ENCODE data around the gene ZBTB4. TPM values are rescaled to one million over a fixed set of nuclear protein-coding genes. Genes with fewer than 3 reads are reported as not detected.

ZBTB4 gene, protein sequence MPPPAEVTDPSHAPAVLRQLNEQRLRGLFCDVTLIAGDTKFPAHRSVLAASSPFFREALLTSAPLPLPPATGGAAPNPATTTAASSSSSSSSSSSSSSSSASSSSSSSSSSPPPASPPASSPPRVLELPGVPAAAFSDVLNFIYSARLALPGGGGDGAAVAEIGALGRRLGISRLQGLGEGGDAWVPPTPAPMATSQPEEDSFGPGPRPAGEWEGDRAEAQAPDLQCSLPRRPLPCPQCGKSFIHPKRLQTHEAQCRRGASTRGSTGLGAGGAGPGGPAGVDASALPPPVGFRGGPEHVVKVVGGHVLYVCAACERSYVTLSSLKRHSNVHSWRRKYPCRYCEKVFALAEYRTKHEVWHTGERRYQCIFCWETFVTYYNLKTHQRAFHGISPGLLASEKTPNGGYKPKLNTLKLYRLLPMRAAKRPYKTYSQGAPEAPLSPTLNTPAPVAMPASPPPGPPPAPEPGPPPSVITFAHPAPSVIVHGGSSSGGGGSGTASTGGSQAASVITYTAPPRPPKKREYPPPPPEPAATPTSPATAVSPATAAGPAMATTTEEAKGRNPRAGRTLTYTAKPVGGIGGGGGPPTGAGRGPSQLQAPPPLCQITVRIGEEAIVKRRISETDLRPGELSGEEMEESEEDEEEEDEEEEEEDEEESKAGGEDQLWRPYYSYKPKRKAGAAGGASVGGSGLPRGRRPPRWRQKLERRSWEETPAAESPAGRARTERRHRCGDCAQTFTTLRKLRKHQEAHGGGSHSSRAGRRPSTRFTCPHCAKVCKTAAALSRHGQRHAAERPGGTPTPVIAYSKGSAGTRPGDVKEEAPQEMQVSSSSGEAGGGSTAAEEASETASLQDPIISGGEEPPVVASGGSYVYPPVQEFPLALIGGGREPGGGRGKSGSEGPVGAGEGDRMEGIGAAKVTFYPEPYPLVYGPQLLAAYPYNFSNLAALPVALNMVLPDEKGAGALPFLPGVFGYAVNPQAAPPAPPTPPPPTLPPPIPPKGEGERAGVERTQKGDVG
- total RNA-seq (2014; rRNA removed; shearing (Covaris generic); ENCODE audit: low replicate concordance), result 5.5 and 7.2 TPM in 2 replicates

GRCh38 chr17:7479213-7480088, at the start of gene ZBTB4:
Gene ZBTB4, minus strand, starts transcription at chr17:7479631. Its CDS starts 12,830 bp downstream, at chr17:7466801.
- peak within 1 kb of the TSS; percentile 84 for H3K4me3 ChIP-seq (ENCODE audit: low read length)
- no peak within 1 kb of the TSS for H3K27ac ChIP-seq (ENCODE audit: low read length)
- H3K9me2 ChIP-seq (replicated peaks; ENCODE audit: insufficient read depth, low read length), result no peaks in the 10 kb centered on the region
- H3K9me3 ChIP-seq (ENCODE audit: low read length), result no peaks in the 10 kb centered on the region
- no peaks in the 10 kb centered on the region for H3K36me3 ChIP-seq (ENCODE audit: insufficient read depth, low read length)
- peak; percentile 70 for DNase-seq
- peaks cover 7% of the 10 kb centered on the region for H3K79me2 ChIP-seq (ENCODE audit: low read length)
- peaks cover 27% of the 10 kb centered on the region for H3K4me1 ChIP-seq (ENCODE audit: low read length)
- H3K9ac ChIP-seq (ENCODE audit: low read length), result peak within 1 kb of the TSS; percentile 88
- peak within 1 kb of the TSS; percentile 78 for H2AFZ ChIP-seq (ENCODE audit: low read length)
- H3K27me3 ChIP-seq (ENCODE audit: low read length), result no peaks in the 10 kb centered on the region
- peaks cover 14% of the 10 kb centered on the region; the same call in 1 of the 2 replicates for H4K20me1 ChIP-seq (ENCODE audit: insufficient read depth, low read depth, low read length)
- peak within 1 kb of the TSS; percentile 85 for H3K4me2 ChIP-seq (ENCODE audit: low read depth, low read length, poor library complexity, severe bottlenecking)

- H3K27me3 ChIP-seq (ENCODE audit: low read length), result no peaks in the 10 kb centered on the region
- H3K27ac ChIP-seq (ENCODE audit: low read length), result no peak overlapping the region
- DNase-seq, result no peak
Observed at GRCh38 chr17:7528842-7529241, 49.4 kb upstream of the ZBTB4 start.

GRCh38 chr17:7523033-7523432, 43.6 kb upstream of the ZBTB4 start:
- Histone ChIP-seq H3K4me3 (ENCODE audit: low read length) (no peak overlapping the region), H3K36me3 (ENCODE audit: insufficient read depth, low read length) (no peaks in the 10 kb centered on the region), H3K9me2 (replicated peaks; ENCODE audit: insufficient read depth, low read length) (no peaks in the 10 kb centered on the region), H2AFZ (ENCODE audit: low read length) (no peak overlapping the region), H3K9ac (ENCODE audit: low read length) (no peak overlapping the region), H4K20me1 (ENCODE audit: insufficient read depth, low read depth, low read length) (no peaks in the 10 kb centered on the region), H3K9me3 (ENCODE audit: low read length) (no peaks in the 10 kb centered on the region), H3K4me2 (ENCODE audit: low read depth, low read length, poor library complexity, severe bottlenecking) (no peak overlapping the region), H3K27me3 (ENCODE audit: low read length) (no peaks in the 10 kb centered on the region), H3K79me2 (ENCODE audit: low read length) (no peaks in the 10 kb centered on the region), H3K27ac (ENCODE audit: low read length) (no peak overlapping the region), H3K4me1 (ENCODE audit: low read length) (no peaks in the 10 kb centered on the region)
- peak; percentile 56 for DNase-seq

More at GRCh38 chr17:7528842-7529241, 49.4 kb upstream of the ZBTB4 start:
- Histone ChIP-seq H2AFZ (ENCODE audit: low read length) (no peak overlapping the region), H3K9ac (ENCODE audit: low read length) (no peak overlapping the region), H3K9me3 (ENCODE audit: low read length) (peaks cover 7% of the 10 kb centered on the region), H4K20me1 (ENCODE audit: insufficient read depth, low read depth, low read length) (no peaks in the 10 kb centered on the region), H3K4me2 (ENCODE audit: low read depth, low read length, poor library complexity, severe bottlenecking) (no peak overlapping the region), H3K79me2 (ENCODE audit: low read length) (no peaks in the 10 kb centered on the region), H3K4me3 (ENCODE audit: low read length) (no peak overlapping the region), H3K36me3 (ENCODE audit: insufficient read depth, low read length) (no peaks in the 10 kb centered on the region), H3K9me2 (replicated peaks; ENCODE audit: insufficient read depth, low read length) (no peaks in the 10 kb centered on the region), H3K4me1 (ENCODE audit: low read length) (no peaks in the 10 kb centered on the region)

GRCh38 chr17:7515911-7516610, 36.6 kb upstream of the ZBTB4 start:
- Histone ChIP-seq H3K9me2 (replicated peaks; ENCODE audit: insufficient read depth, low read length) (no peaks in the 10 kb centered on the region), H3K9ac (ENCODE audit: low read length) (no peak overlapping the region), H3K9me3 (ENCODE audit: low read length) (no peaks in the 10 kb centered on the region), H3K4me2 (ENCODE audit: low read depth, low read length, poor library complexity, severe bottlenecking) (no peak overlapping the region), H3K4me1 (ENCODE audit: low read length) (no peaks in the 10 kb centered on the region), H4K20me1 (ENCODE audit: insufficient read depth, low read depth, low read length) (no peaks in the 10 kb centered on the region), H3K4me3 (ENCODE audit: low read length) (no peak overlapping the region), H2AFZ (ENCODE audit: low read length) (no peak overlapping the region), H3K27ac (ENCODE audit: low read length) (no peak overlapping the region), H3K36me3 (ENCODE audit: insufficient read depth, low read length) (peaks cover 10% of the 10 kb centered on the region), H3K79me2 (ENCODE audit: low read length) (no peaks in the 10 kb centered on the region), H3K27me3 (ENCODE audit: low read length) (no peaks in the 10 kb centered on the region)
- no peak for DNase-seq

- Histone ChIP-seq H3K79me2 (ENCODE audit: low read length) (no peaks in the 10 kb centered on the region), H3K9ac (ENCODE audit: low read length) (no peak overlapping the region), H3K36me3 (ENCODE audit: insufficient read depth, low read length) (peaks cover 14% of the 10 kb centered on the region), H3K9me2 (replicated peaks; ENCODE audit: insufficient read depth, low read length) (no peaks in the 10 kb centered on the region), H3K4me3 (ENCODE audit: low read length) (no peak overlapping the region), H3K27ac (ENCODE audit: low read length) (no peak overlapping the region), H3K27me3 (ENCODE audit: low read length) (no peaks in the 10 kb centered on the region), H2AFZ (ENCODE audit: low read length) (no peak overlapping the region), H3K4me1 (ENCODE audit: low read length) (no peaks in the 10 kb centered on the region), H3K9me3 (ENCODE audit: low read length) (no peaks in the 10 kb centered on the region), H3K4me2 (ENCODE audit: low read depth, low read length, poor library complexity, severe bottlenecking) (no peak overlapping the region), H4K20me1 (ENCODE audit: insufficient read depth, low read depth, low read length) (no peaks in the 10 kb centered on the region)
- no peak for DNase-seq
Observed at GRCh38 chr17:7513850-7514419, 34.5 kb upstream of the ZBTB4 start.

DNA sequence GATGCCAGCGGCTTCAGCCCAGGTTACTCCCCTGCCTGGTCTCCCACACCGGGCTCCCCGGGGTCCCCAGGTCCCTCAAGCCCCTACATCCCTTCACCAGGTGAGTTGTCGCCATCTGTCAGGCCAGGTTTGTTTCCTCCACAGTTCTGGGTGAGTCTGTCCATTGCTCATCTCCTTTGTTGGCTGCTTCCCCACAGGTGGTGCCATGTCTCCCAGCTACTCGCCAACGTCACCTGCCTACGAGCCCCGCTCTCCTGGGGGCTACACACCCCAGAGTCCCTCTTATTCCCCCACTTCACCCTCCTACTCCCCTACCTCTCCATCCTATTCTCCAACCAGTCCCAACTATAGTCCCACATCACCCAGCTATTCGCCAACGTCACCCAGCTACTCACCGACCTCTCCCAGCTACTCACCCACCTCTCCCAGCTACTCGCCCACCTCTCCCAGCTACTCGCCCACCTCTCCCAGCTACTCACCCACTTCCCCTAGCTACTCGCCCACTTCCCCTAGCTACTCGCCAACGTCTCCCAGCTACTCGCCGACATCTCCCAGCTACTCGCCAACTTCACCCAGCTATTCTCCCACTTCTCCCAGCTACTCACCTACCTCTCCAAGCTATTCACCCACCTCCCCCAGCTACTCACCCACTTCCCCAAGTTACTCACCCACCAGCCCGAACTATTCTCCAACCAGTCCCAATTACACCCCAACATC, 33.6 kb upstream of the ZBTB4 start:
- DNase-seq, result no peak
- H3K27ac ChIP-seq (ENCODE audit: low read length), result no peak overlapping the region
- H3K79me2 ChIP-seq (ENCODE audit: low read length), result no peaks in the 10 kb centered on the region
- H4K20me1 ChIP-seq (ENCODE audit: insufficient read depth, low read depth, low read length), result no peaks in the 10 kb centered on the region
- H2AFZ ChIP-seq (ENCODE audit: low read length), result no peak overlapping the region
- H3K9me2 ChIP-seq (replicated peaks; ENCODE audit: insufficient read depth, low read length), result no peaks in the 10 kb centered on the region
- no peak overlapping the region for H3K4me2 ChIP-seq (ENCODE audit: low read depth, low read length, poor library complexity, severe bottlenecking)
- H3K9ac ChIP-seq (ENCODE audit: low read length), result no peak overlapping the region
- H3K4me3 ChIP-seq (ENCODE audit: low read length), result no peak overlapping the region
- no peaks in the 10 kb centered on the region for H3K4me1 ChIP-seq (ENCODE audit: low read length)
- H3K27me3 ChIP-seq (ENCODE audit: low read length), result no peaks in the 10 kb centered on the region
- H3K9me3 ChIP-seq (ENCODE audit: low read length), result no peaks in the 10 kb centered on the region
- peaks cover 15% of the 10 kb centered on the region for H3K36me3 ChIP-seq (ENCODE audit: insufficient read depth, low read length)

DNA sequence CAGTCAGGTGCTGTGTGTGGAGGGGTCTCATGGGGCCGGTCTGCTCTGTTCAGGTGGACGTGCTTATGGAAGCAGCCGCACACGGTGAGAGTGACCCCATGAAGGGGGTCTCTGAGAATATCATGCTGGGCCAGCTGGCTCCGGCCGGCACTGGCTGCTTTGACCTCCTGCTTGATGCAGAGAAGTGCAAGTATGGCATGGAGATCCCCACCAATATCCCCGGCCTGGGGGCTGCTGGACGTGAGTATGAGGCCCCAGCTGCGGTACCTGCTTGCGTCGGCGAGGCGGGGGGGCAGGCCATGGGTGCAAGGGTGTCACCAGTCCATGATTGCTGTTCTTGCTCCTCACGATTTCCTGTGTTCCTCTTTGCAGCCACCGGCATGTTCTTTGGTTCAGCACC, 32.7 kb upstream of the ZBTB4 start:
- Histone ChIP-seq H3K27ac (ENCODE audit: low read length) (no peak overlapping the region), H2AFZ (ENCODE audit: low read length) (no peak overlapping the region), H3K9ac (ENCODE audit: low read length) (no peak overlapping the region), H3K9me2 (replicated peaks; ENCODE audit: insufficient read depth, low read length) (no peaks in the 10 kb centered on the region), H3K4me1 (ENCODE audit: low read length) (no peaks in the 10 kb centered on the region), H3K9me3 (ENCODE audit: low read length) (no peaks in the 10 kb centered on the region), H3K79me2 (ENCODE audit: low read length) (no peaks in the 10 kb centered on the region), H3K4me2 (ENCODE audit: low read depth, low read length, poor library complexity, severe bottlenecking) (no peak overlapping the region), H4K20me1 (ENCODE audit: insufficient read depth, low read depth, low read length) (no peaks in the 10 kb centered on the region), H3K4me3 (ENCODE audit: low read length) (no peak overlapping the region), H3K27me3 (ENCODE audit: low read length) (no peaks in the 10 kb centered on the region), H3K36me3 (ENCODE audit: insufficient read depth, low read length) (peaks cover 19% of the 10 kb centered on the region)
- no peak for DNase-seq
